Loucy (cell line): ENCODE measurements around the gene CATSPER1.

Experiments used
- CTCF ChIP-seq: fragments of 200-600 bp; sonication (generic); conservative IDR thresholded peaks from 2 replicates; pipeline ENCODE4 v1.5.1; 2014; ENCODE audit warnings: mild to moderate bottlenecking, antibody characterized with exemption, low read length
- EZH2phosphoT487 ChIP-seq: fragments of 200-600 bp; IDR thresholded peaks from 2 replicates; pipeline ENCODE4 v1.6.1; 2018; ENCODE audit warnings: antibody characterized with exemption, mild to moderate bottlenecking, moderate library complexity, borderline replicate concordance

- TF ChIP-seq CTCF: no peak
- no peak for TF ChIP-seq EZH2phosphoT487
Observed at GRCh38 chr11:65968600-65969482, 57.4 kb downstream of the CATSPER1 start.
